Skeletal muscle tissue (tissue), 4 donors: ENCODE results near the gene ASXL1. TPM values are rescaled to one million over a fixed set of nuclear protein-coding genes. Genes with fewer than 3 reads are reported as not detected.
"Not testable (repeated sequence)": the region's sequence is repeated elsewhere in the genome, so short reads cannot be mapped to it uniquely, and the experiment has no call there.

Experiments used
- H3K27ac ChIP-seq: one replicate; pipeline ENCODE4 v1.7.0; 2013; ENCODE audit warnings: mild to moderate bottlenecking, low read depth, low read length, inconsistent platforms
- H3K27me3 ChIP-seq, 3 donors: one replicate each; pipeline ENCODE4 v1.7.0; 2013; ENCODE audit warnings: low read length in 3 of 3; ENCODE audit not compliant: control insufficient read depth in 3 of 3, insufficient read depth in 3 of 3
- H3K36me3 ChIP-seq, 3 donors: one replicate each; pipeline ENCODE4 v1.7.0; 2013; ENCODE audit warnings: low read length in 3 of 3; ENCODE audit not compliant: control insufficient read depth in 3 of 3, insufficient read depth in 3 of 3
- H3K4me1 ChIP-seq, 3 donors: one replicate each; pipeline ENCODE4 v1.7.0; 2013; ENCODE audit warnings: low read length in 3 of 3, mild to moderate bottlenecking in 3 of 3; ENCODE audit not compliant: control insufficient read depth in 3 of 3, insufficient read depth in 3 of 3
- H3K4me3 ChIP-seq, 3 donors: one replicate each; pipeline ENCODE4 v1.7.0; 2013; ENCODE audit warnings: low read length in 3 of 3
- H3K9ac ChIP-seq, 3 donors: one replicate each; pipeline ENCODE4 v1.7.0; 2013; ENCODE audit warnings: low read length in 3 of 3, mild to moderate bottlenecking in 3 of 3, moderate library complexity in 2 of 3, low read depth in 1 of 3
- H3K9me3 ChIP-seq, 3 donors: one replicate each; pipeline ENCODE4 v1.7.0; 2013; ENCODE audit warnings: low read length in 3 of 3; ENCODE audit not compliant: control insufficient read depth in 3 of 3
- total RNA-seq: library from RNA; depleted of rRNA; stranded (reverse); fragments of >200 nt; gene quantifications from one replicate; pipeline ENCODE4 v1.2.3, GENCODE V29; 2014
- donor health status: Osteomylitis.

Gene ASXL1
- total RNA-seq, 1 donor from 2014 or later: 86.1 TPM

DNA sequence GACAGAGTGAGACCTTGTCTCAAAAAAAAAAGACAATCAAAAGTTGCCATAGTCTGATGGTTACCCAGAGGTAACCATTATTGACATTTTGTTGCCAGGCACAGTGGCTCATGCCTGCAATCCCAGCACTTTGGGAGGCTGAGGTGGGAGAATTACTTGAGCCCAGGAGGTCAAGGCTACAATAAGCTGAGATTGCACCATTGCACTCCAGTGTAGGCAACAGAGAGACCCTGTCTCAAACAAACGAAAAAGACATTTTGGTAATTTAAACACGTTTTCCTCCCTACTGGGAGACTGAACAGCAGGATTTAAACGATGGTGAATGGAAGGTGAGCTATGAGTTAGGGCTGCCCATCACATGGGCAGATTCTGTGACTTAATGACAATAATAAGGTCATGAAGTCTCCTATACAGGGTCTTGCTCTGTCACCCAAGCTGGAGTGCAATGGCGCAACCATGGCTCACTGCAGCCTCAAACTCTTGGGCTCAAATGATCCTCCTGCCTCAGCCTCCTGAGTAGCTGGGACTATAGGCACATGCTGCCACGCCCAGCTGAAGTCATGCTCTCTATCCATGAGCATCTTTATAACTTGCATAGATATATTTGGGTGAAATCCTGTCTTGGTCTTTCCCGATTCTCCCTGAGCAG, 4.2 kb upstream of the ASXL1 start:
- Histone ChIP-seq H3K4me3 (no peak overlapping the region), H3K27me3 (no peaks in the 10 kb centered on the region), H3K9me3 (no peaks in the 10 kb centered on the region), H3K36me3 (no peaks in the 10 kb centered on the region), H3K27ac (no peak overlapping the region), H3K9ac (no peak overlapping the region), H3K4me1 (peaks cover 8 to 9% (median 9%) of the 10 kb centered on the region in 3 donors)

DNA sequence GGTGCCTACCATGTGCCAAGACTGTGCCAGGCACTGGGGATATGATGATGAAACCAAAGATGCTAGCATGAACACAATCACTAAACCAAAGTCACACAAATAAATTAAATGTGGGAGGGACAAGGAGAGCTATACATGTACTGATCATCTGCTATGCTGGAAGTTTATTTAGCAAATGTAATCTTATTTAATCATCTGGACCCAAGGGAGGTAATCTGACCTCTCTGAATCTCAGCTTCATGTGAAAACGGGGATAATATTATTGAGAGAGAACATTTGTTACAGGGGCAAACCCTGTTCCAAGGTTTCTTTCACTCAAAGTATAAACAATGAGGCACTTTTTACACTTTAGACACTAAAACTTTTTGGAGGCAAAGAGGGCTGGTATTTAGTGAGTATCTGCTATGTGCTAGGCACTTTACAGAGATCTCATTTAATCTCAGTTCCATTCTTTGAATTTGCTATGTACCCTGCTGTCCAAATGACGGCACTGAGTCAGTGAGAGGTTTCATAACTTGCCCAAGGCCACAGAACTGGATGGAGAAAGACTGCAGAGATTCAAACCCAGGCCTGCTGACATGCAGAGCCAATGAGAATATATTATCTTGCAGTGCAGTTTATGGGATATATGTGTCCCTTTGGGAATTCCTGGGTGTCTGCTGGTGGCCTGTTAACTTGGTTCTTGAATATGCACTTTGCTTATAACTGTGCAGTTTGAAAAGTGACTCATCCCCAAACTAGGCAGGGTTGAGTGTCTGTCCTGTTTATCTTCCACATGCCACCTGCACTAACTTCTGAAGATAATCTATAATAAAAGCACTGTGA, 3.3 kb upstream of the ASXL1 start:
- Histone ChIP-seq H3K9ac (no peak overlapping the region), H3K27me3 (no peaks in the 10 kb centered on the region), H3K4me1 (peaks cover 9 to 14% (median 14%) of the 10 kb centered on the region in 3 donors), H3K9me3 (no peaks in the 10 kb centered on the region), H3K27ac (no peak overlapping the region), H3K4me3 (no peak overlapping the region), H3K36me3 (no peaks in the 10 kb centered on the region)

- H3K9me3 ChIP-seq: no peaks in the 10 kb centered on the region
- no peaks in the 10 kb centered on the region for H3K27me3 ChIP-seq
- peaks cover 13 to 20% (median 20%) of the 10 kb centered on the region in 3 donors for H3K4me1 ChIP-seq
- H3K27ac ChIP-seq: no peak overlapping the region
- H3K36me3 ChIP-seq: no peaks in the 10 kb centered on the region
- no peak overlapping the region for H3K4me3 ChIP-seq
- no peak overlapping the region for H3K9ac ChIP-seq
Observed at GRCh38 chr20:32355417-32355841, 2.7 kb upstream of the ASXL1 start.

DNA sequence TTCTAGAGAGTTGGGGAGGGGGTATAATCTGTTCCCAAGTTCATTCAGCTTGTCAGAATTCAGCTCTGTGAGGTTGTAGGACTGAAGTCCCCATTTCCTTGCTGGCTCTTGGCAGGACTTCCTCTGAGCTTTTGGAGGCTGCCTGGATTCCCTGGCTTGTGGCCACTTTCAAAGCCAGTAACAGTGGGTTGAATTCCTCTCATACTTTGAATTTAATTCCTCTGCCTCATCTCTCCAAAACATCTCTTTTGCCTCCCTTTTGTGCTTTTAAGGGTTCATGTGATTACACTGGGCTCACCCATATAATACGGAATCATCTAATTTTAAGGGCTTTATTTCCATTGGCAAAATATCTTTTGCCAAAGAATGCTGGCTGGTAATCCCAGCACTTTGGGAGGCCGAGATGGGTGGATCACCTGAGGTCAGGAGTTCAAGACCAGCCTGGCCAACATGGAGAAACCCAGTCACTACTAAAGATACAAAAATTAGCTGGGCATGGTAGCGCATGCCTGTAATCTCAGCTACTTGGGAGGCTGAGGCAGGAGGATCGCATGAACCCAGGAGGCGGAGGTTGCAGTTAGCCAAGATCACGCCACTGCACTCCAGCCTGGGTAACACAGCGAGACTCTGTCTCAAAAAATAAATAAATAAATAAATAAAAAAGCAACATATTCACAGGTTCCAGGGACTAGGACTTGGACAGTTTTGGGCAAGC, 2.1 kb upstream of the ASXL1 start:
- H3K27me3 ChIP-seq, H3K9ac ChIP-seq, H3K27ac ChIP-seq, H3K36me3 ChIP-seq, H3K9me3 ChIP-seq, H3K4me3 ChIP-seq: not testable (repeated sequence)
- peaks cover 16 to 26% (median 20%) of the 10 kb centered on the region in 3 donors for H3K4me1 ChIP-seq

GRCh38 chr20:32356622-32357374, 1.3 kb upstream of the ASXL1 start:
- H3K36me3 ChIP-seq: no peaks in the 10 kb centered on the region
- peak overlapping the region; percentile 98 for H3K27ac ChIP-seq
- peaks cover 17 to 27% (median 20%) of the 10 kb centered on the region in 3 donors for H3K4me1 ChIP-seq
- peak overlapping the region; percentile 82 to 99 (median 98) for H3K4me3 ChIP-seq
- peak overlapping the region; percentile 82 to 96 (median 94) for H3K9ac ChIP-seq
- no peaks in the 10 kb centered on the region for H3K27me3 ChIP-seq
- H3K9me3 ChIP-seq: no peaks in the 10 kb centered on the region

DNA sequence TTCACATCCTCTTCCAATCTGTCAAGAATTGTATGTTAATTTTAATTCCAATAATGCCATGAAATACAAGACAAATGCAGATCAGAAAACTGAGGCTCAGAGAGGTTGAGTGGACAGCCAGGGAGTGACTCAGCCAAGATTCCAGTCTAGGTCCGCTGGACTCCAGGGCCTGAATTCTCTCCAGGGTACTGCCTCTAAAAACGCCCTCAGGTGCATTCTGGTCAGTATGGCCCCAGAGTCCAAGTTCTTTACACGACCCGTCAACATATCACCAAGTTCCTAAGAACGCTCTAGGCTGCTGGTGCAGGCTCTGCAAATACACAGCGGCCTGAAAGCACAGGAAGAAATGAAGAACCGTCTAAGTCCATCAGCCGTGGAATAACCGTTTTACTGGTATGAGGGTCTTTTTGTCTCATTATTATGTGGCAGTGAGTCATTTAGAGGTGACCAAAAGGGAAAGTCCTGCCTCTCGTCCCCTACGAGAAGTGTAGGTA, 709 bp upstream of the ASXL1 start:
- H3K4me3 ChIP-seq: peak overlapping the region; percentile 82 to 99 (median 98)
- peak overlapping the region; percentile 82 to 96 (median 94) for H3K9ac ChIP-seq
- H3K27ac ChIP-seq: peak overlapping the region; percentile 98
- H3K4me1 ChIP-seq: peaks cover 20 to 27% (median 23%) of the 10 kb centered on the region in 3 donors
- no peaks in the 10 kb centered on the region for H3K27me3 ChIP-seq
- H3K36me3 ChIP-seq: no peaks in the 10 kb centered on the region
- H3K9me3 ChIP-seq: no peaks in the 10 kb centered on the region

DNA sequence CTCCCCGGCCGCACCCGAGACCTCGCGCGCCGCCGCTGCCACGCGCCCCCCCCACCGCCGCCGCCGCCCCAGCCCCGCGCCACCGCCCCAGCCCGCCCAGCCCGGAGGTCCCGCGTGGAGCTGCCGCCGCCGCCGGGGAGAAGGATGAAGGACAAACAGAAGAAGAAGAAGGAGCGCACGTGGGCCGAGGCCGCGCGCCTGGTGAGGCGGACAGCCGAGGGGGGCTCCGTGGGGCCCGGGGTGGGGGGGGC, 426 bp downstream of the ASXL1 start:
- no peaks in the 10 kb centered on the region for H3K27me3 ChIP-seq
- H3K9me3 ChIP-seq: no peaks in the 10 kb centered on the region
- H3K4me3 ChIP-seq: peak overlapping the region in 2 of 3 donors; percentile 87 to 90
- H3K9ac ChIP-seq: no peak overlapping the region
- H3K27ac ChIP-seq: peak overlapping the region; percentile 91
- peaks cover 25 to 31% (median 27%) of the 10 kb centered on the region in 3 donors for H3K4me1 ChIP-seq
- H3K36me3 ChIP-seq: no peaks in the 10 kb centered on the region

DNA sequence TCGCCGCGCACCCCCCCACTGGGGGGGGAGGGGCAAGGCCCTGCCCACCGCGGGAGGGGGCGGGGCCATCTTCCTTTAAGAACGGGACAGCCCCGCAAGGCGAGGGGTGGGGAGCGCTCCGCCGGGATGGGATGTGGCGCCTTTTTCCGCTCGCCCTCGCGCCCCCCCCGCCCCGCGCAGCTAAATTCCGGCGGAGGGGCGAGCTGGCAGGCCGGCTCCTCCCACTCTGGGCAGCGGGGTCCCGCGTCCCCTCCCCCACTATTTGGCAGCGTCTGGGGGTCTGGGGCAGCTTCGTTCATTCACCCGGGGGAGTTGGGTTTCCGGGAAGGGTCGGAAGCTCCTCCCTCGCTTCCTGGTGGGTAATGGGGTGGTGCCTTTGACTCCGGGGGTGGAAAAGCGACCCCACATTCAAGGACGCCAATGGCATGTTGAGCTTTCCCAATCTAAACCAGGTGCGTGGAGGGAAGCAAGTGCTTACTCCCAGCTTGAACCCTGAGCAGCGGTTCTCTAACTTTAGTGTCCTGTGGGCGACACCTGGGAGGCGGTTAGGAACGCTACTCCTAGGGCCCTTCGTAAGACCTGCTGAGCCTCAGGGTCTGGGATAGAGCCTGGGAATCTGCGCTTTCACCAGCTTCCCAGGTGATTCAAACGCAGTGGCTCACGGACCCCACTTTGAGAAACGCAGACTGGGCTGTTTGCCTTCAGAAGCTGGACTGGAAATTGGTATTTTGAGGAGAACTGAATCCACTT, 927 bp downstream of the ASXL1 start:
- Histone ChIP-seq H3K9ac (peak overlapping the region; percentile 79 to 88 (median 80)), H3K27me3 (no peaks in the 10 kb centered on the region), H3K27ac (peak overlapping the region; percentile 91), H3K4me1 (peaks cover 30 to 31% (median 30%) of the 10 kb centered on the region in 3 donors), H3K9me3 (no peaks in the 10 kb centered on the region), H3K4me3 (peak overlapping the region; percentile 87 to 90 (median 88)), H3K36me3 (no peaks in the 10 kb centered on the region)
